HG02938 (cell line): ENCODE measurements around the gene CFDP1.
"Not testable (repeated sequence)": the region's sequence is repeated elsewhere in the genome, so short reads cannot be mapped to it uniquely, and the experiment has no call there.

ENCODE experiments used
- ATAC-seq: cut with Tn5 transposase; IDR thresholded peaks from one replicate; pipeline ENCODE4 v1.9.1; 2021; ENCODE audit warnings: mild to moderate bottlenecking, moderate library complexity; ENCODE audit not compliant: unreplicated experiment

The CFDP1 gene

GRCh38 chr16:75459691-75460090 lies 26.4 kb upstream of the CFDP1 start:
- ATAC-seq: no peak

GRCh38 chr16:75458439-75458838 lies 25.1 kb upstream of the CFDP1 start:
- ATAC-seq: no peak

GRCh38 chr16:75458029-75458428 lies 24.7 kb upstream of the CFDP1 start:
- no peak for ATAC-seq

GRCh38 chr16:75457485-75458021 lies 24.2 kb upstream of the CFDP1 start:
- ATAC-seq: no peak

GRCh38 chr16:75456971-75457370 lies 23.7 kb upstream of the CFDP1 start:
- no peak for ATAC-seq

GRCh38 chr16:75456486-75456885 lies 23.2 kb upstream of the CFDP1 start:
- ATAC-seq: not testable (repeated sequence)

- ATAC-seq: no peak
Measured at GRCh38 chr16:75455677-75456076, 22.4 kb upstream of the CFDP1 start.

GRCh38 chr16:75452464-75453190 lies 19.3 kb upstream of the CFDP1 start:
- no peak for ATAC-seq

- no peak for ATAC-seq
Measured at GRCh38 chr16:75446416-75446815, 13.1 kb upstream of the CFDP1 start.

GRCh38 chr16:75445298-75445697 lies 12.0 kb upstream of the CFDP1 start:
- ATAC-seq: no peak

- ATAC-seq: no peak
Measured at GRCh38 chr16:75443298-75443697, 10.0 kb upstream of the CFDP1 start.

- peak; percentile 60 for ATAC-seq
Measured at GRCh38 chr16:75433732-75434413, 570 bp upstream of the CFDP1 start.

- no peak for ATAC-seq
Measured at GRCh38 chr16:75429621-75430403, 3.5 kb downstream of the CFDP1 start.

GRCh38 chr16:75426524-75426923 lies 6.8 kb downstream of the CFDP1 start:
- not testable (repeated sequence) for ATAC-seq

GRCh38 chr16:75424105-75424762 lies 9.1 kb downstream of the CFDP1 start:
- ATAC-seq: not testable (repeated sequence)

GRCh38 chr16:75423723-75424104 lies 9.6 kb downstream of the CFDP1 start:
- ATAC-seq: no peak

GRCh38 chr16:75421820-75422126 lies 11.5 kb downstream of the CFDP1 start:
- no peak for ATAC-seq

- ATAC-seq: peak; percentile 82
Measured at GRCh38 chr16:75420987-75421819, 12.1 kb downstream of the CFDP1 start.

- no peak for ATAC-seq
Measured at GRCh38 chr16:75416904-75417565, 16.3 kb downstream of the CFDP1 start.
